ENCODE data around the gene SPECC1. TPM values are rescaled to one million over a fixed set of nuclear protein-coding genes. Genes with fewer than 3 reads are reported as not detected.

SPECC1 gene
- total and polyA plus RNA-seq, 2 of the 13 experiments (the other 11 are each of a cell fraction or from before 2014, with no cell fraction given): 2.3 to 6.9 TPM

- TF ChIP-seq ZNF616 (CRISPR knock-in tag; IDR thresholded peaks at IDR 0.05; ENCODE audit: low read depth): peak; percentile 79; the same call in 1 of the 2 replicates
- TF ChIP-seq ZNF746 (CRISPR knock-in tag; IDR thresholded peaks at IDR 0.05): peak; percentile 94
- TF ChIP-seq TRAFD1 (CRISPR knock-in tag; IDR thresholded peaks at IDR 0.05; ENCODE audit: borderline replicate concordance): no peak
- TF ChIP-seq ZSCAN31 (CRISPR knock-in tag; IDR thresholded peaks at IDR 0.05; ENCODE audit: low read depth): peak; percentile 76; the same call in 1 of the 2 replicates
- TF ChIP-seq MEF2D (CRISPR knock-in tag; IDR thresholded peaks at IDR 0.05): peak; percentile 77; the same call in 1 of the 2 replicates
- peak; percentile 83 for TF ChIP-seq ZSCAN22 (CRISPR knock-in tag; IDR thresholded peaks at IDR 0.05)
- no peak for TF ChIP-seq ATF7 (IDR thresholded peaks at IDR 0.05)
- TF ChIP-seq ATF7 (CRISPR knock-in tag; IDR thresholded peaks at IDR 0.05): peak; percentile 82
- TF ChIP-seq REPIN1 (CRISPR knock-in tag; IDR thresholded peaks at IDR 0.05; ENCODE audit: borderline replicate concordance, low read depth): peak; percentile 81; the same call in 1 of the 2 replicates
- no peak for TF ChIP-seq SYNCRIP (IDR thresholded peaks at IDR 0.05; ENCODE audit: insufficient read depth, low read depth, low read length)
- no peak for TF ChIP-seq PRDM10 (CRISPR knock-in tag; IDR thresholded peaks at IDR 0.05; ENCODE audit: low read depth)
- peak; percentile 81 for TF ChIP-seq POLR2G (IDR thresholded peaks at IDR 0.05; ENCODE audit: low read depth, low read length)
- peak; percentile 76 for TF ChIP-seq NCOA1 (CRISPR knock-in tag; IDR thresholded peaks at IDR 0.05)
- peak; percentile 87 for TF ChIP-seq ZC3H13 (CRISPR knock-in tag; IDR thresholded peaks at IDR 0.05)
- TF ChIP-seq ZBTB34 (CRISPR knock-in tag; IDR thresholded peaks at IDR 0.05): no peak; the same call in 1 of the 2 replicates
- TF ChIP-seq SSRP1 (CRISPR knock-in tag; IDR thresholded peaks at IDR 0.05): no peak
- peak; percentile 55; the same call in 1 of the 2 replicates for TF ChIP-seq EEA1 (CRISPR knock-in tag; IDR thresholded peaks at IDR 0.05; ENCODE audit: borderline replicate concordance)
- peak; percentile 82 for TF ChIP-seq REL (CRISPR knock-in tag; conservative IDR thresholded peaks at IDR 0.05)
Measured at GRCh38 chr17:19977293-19978208, 31.6 kb upstream of the SPECC1 start, which contains the start of gene AKAP10 (continued).
